Body of pancreas (tissue), 4 donors: ENCODE measurements around the gene GRIK3.

ENCODE experiments used
- CTCF ChIP-seq, 7 experiments: fragments of 450-650 bp in 4 of 7; fragments of 200-600 bp in 3 of 7; sonication (generic) in 3 of 7; IDR thresholded peaks; one replicate each; pipeline ENCODE4 v1.5.1; 2016 to 2019; ENCODE audit warnings: antibody characterized with exemption in 7 of 7
- POLR2A ChIP-seq, 3 donors: fragments of 450-650 bp; IDR thresholded peaks; one replicate each; pipeline ENCODE4 v1.6.1; 2016; ENCODE audit warnings: antibody characterized with exemption in 3 of 3, mild to moderate bottlenecking in 2 of 3

- TF ChIP-seq CTCF (IDR thresholded peaks at IDR 0.05): no peak
- no peak for TF ChIP-seq POLR2A (IDR thresholded peaks at IDR 0.05)
Observed at GRCh38 chr1:37040773-37041172, 6.5 kb upstream of the GRIK3 start.
